Activated CD4-positive, CD25-positive, alpha-beta regulatory T cell (primary cell): ENCODE measurements around the gene GCAT.

Experiments used
- DNase-seq, 4 experiments: peaks; one replicate each; lab custom pipeline; 2025; lab: John Stamatoyannopoulos, UW

Gene GCAT

DNA sequence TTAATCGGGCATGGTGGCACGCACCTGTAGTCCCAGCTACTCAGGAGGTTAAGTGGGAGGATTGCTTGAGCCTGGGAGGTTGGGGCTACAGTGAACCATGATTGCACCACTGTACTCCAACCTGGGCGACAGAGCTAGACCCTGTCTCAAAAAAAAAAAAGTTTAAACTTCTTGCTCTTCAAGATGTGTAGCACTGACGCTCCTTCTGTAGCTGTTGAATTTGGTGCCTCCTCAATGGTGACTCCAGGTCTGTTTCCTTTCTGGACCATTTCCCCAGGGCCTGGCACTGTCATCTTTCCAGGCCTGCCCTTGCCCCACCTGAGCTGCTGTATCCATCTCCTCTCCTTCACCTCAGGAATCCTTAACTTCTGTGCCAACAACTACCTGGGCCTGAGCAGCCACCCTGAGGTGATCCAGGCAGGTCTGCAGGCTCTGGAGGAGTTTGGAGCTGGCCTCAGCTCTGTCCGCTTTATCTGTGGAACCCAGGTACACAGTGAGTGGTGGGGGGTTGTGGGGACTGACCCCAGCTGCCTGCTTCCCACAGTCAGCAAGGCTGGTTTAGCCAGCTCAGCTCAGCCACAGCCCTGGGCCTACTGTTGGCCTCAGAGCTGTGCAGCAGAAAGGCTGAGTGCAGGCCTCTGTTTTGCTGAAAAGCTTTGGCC lies 2.1 kb downstream of the GCAT start:
- no peak for DNase-seq

DNA sequence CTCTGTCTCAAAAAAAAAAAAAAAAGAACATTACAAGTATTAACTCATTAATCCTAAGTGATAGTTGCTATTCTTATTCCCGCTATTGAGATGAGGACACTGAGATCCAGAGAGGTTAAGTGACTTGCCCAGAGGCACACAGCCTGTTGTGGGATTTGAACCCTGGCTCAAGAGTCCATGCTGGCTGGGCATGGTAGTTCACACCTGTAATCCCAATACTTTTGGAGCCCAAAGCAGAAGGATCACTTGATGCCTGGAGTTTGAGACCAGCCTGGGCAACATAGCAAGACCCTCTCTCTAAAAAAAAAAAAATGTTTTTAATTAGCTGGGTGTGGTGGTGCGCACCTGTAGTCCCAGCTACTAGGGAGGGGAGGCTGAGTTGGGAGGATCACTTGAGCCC lies 4.1 kb downstream of the GCAT start:
- no peak for DNase-seq

GRCh38 chr22:37812869-37813678 lies 5.3 kb downstream of the GCAT start:
- DNase-seq = no peak

DNA sequence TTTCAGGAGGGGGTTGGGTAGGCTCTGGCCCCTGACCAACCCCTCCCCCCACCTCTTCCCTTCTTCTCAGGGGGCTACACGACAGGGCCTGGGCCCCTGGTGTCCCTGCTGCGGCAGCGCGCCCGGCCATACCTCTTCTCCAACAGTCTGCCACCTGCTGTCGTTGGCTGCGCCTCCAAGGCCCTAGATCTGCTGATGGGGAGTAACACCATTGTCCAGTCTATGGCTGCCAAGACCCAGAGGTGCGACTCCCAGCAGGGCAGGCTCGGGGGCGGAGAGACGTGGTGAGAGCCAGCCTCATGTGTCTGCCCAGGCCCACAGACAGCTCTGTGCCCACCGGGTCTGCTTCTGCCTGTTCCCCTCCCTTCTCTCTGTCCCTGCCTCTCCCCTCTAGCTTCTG lies 7.9 kb downstream of the GCAT start:
- no peak for DNase-seq

GRCh38 chr22:37816543-37817180 lies 8.9 kb downstream of the GCAT start:
- DNase-seq = no peak

- DNase-seq = peak; percentile 60 to 79 (median 68)
Measured at GRCh38 chr22:37817705-37818408, 10.1 kb downstream of the GCAT start.

- peak; percentile 7 to 33 (median 22) for DNase-seq
Measured at GRCh38 chr22:37818409-37819104, 10.8 kb downstream of the GCAT start.

DNA sequence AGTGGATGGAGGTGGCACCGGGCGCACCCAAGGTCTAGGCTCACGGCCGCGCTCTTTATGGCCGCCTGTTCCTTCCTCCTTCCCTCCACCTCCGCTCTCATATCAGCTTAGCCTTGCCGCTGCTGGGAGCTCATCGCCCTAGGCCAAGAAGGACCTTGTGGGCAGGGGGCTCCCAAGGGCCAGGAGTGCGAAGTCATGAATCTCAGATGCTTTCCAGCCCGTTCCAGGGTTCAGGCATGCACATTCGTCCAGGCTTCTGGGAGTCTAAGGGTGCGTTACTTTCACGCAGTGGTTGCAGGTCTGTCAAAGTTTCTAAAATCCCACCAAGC lies 11.3 kb downstream of the GCAT start:
- DNase-seq = no peak

DNA sequence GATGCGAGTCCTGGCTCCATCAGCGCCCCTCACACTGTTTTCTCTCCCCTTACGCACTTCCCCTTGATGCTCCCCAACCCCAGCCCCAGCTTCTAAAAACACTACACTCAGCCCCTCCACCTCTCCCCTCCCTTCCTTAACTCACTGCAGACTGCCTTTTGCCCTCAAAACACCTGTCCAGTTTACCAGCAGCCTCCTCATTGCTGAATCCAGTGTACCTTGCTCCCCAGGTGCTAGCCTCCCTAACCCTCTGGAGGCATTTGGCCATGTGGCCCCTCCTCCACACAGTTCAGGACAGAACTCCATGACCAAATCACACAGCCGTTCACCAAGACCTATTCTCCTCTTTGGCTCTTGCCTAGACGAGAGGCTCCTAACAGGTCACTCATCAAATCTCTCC lies 12.6 kb downstream of the GCAT start:
- no peak for DNase-seq

GRCh38 chr22:37822079-37822833 lies 14.5 kb downstream of the GCAT start:
- no peak for DNase-seq

- DNase-seq = no peak
Measured at GRCh38 chr22:37823134-37823985, 15.6 kb downstream of the GCAT start, which contains the start of gene GALR3. TSS of gene GALR3 (plus strand) at chr22:37823382. CDS start at chr22:37823407, 25 bp downstream.

DNA sequence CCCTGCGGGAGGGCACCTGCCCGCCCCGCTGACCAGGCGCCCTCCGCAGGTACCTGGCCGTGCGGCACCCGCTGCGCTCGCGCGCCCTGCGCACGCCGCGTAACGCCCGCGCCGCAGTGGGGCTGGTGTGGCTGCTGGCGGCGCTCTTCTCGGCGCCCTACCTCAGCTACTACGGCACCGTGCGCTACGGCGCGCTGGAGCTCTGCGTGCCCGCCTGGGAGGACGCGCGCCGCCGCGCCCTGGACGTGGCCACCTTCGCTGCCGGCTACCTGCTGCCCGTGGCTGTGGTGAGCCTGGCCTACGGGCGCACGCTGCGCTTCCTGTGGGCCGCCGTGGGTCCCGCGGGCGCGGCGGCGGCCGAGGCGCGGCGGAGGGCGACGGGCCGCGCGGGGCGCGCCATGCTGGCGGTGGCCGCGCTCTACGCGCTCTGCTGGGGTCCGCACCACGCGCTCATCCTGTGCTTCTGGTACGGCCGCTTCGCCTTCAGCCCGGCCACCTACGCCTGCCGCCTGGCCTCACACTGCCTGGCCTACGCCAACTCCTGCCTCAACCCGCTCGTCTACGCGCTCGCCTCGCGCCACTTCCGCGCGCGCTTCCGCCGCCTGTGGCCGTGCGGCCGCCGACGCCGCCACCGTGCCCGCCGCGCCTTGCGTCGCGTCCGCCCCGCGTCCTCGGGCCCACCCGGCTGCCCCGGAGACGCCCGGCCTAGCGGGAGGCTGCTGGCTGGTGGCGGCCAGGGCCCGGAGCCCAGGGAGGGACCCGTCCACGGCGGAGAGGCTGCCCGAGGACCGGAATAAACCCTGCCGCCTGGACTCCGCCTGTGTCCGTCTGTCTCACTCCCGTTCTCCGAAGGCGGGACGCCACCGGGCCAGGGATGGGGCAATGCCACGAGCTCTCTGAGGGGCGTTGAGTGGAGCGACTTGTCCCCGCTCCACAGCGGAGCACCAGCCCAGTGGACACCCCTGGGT lies 17.2 kb downstream of the GCAT start:
- DNase-seq = no peak

GRCh38 chr22:37827056-37827455 lies 19.3 kb downstream of the GCAT start:
- DNase-seq = no peak

DNA sequence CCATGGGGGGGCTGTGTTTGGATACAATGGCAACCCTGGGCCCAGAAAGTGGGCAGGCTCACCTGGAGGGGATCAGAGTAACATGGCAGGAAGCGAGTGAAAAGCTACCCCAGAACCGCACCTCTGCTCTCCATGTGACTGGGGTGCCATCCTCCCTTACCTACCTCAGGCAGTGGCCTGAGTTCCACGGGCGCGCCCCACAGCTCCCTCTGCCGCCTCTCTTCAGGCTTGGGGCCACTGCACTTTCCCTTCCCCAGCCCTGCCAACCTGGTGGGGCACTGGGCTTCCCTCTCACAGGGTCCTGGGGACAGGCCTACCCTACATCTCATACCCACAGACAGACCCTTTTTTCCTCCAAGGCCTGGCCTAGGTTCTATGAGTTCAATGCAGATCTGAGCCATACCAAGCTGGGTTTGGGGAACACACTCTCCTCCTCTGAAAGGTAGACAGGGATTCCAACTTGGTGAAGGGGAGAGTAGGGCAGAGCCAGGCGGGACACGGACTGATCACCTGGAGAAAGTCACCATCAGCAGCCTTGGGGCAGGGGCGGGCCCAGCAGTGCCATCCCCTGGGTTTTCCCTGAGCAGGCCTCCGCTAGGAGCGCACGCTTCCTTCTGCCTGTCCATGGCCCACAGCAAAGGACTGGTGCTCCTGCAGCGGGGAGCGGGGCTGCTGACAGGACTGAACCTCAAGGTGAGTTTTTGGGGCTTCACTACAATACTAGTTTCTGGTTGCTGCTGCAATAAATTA lies 22.5 kb downstream of the GCAT start:
- no peak for DNase-seq

DNA sequence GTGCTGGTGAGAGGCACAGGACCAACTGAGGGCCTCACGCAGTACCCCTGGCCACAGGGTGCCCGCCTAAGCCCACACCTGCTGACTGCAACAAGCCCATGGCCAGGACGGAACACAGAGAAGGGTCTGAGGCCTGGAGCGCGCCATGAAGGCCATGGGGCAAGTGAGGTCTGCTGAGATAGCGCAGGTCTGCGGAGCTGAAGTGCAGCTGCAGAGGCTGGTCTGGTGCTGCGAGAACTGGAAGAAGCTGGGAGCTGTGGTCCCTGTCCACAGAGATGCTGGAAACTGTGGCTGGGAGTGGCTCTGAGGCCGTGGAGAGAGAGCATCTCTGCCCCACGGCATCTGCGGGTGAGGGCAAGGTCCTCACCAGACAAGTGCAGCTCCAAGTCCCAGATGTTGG lies 23.7 kb downstream of the GCAT start:
- DNase-seq = no peak

DNA sequence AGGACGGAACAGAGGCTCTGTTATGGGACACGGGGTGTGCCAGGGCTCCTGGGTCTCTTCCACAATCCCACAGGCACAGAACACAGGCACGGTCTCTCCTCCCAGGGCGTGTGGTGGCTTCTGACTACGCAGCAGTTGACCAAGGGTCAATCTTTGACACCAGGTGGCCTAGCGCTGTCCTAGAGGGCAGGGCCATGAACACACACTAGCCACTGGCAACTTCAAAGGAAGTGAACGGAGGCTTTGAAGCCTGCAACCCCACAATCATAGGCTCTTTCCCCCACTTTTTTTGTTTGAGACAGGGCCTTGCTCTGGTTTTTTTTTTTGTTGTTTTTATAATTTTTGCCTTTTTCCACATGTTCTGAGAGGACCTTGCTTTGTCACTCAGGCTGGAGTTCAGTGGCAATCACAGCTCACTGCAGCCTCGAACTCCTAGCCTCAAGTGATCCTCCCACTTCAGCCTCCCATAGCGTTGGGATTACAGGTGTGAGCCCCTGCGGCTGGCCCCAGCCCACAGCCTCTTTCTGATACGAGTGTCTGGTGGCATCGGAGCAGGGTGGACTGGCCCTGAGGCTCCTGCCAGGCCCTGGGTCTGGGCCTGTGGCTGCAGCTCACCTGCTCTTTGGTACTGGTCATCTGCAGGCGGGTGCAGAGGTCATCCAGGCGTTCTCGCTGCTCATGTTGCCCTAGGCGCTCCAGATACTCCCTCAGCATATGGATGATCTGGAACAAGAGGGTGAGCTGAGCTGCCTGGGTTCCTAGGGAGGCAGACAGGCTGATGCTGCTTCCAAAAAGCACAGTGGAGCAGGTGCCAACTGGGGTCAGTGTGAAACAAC lies 24.5 kb downstream of the GCAT start:
- DNase-seq = no peak
